Endothelial cell of umbilical vein (primary cell): ENCODE results near the gene TGM4. TPM values are rescaled to one million over a fixed set of nuclear protein-coding genes. Genes with fewer than 3 reads are reported as not detected.

Experiments used
- BruUV-seq: library from RNA; stranded (reverse); fragments of 400-500 nt; replicated peaks from 2 replicates; lab custom pipeline; 2021; lab: Mats Ljungman, UMichigan
- CTCF ChIA-PET: fragments of 300-600, 350-600 bp; sonication (Branson Sonifier 250); formaldehyde crosslinking; loops from one replicate; lab custom pipeline; 2021; ENCODE audit warnings: antibody characterized with exemption, inconsistent platforms; lab: Charles Lee
- POLR2A ChIA-PET: fragments of 300-600, 350-600 bp; sonication (Branson Sonifier 250); formaldehyde crosslinking; loops from one replicate; lab custom pipeline; 2021; ENCODE audit warnings: antibody characterized with exemption, inconsistent platforms; lab: Charles Lee
- DNase-seq: peaks from one replicate; pipeline ENCODE4 v3.0.0-alpha.2; 2011; ENCODE audit warnings: low read depth, low spot score
- FAIRE-seq: peaks from 2 replicates; lab custom pipeline; 2011; peaks lifted over from hg19 to GRCh38; lab: Jason Lieb, UNC
- H2AFZ ChIP-seq: 2 replicates; pipeline ENCODE4 v1.6.0; 2012; ENCODE audit warnings: low read depth, low read length, control low read depth, inconsistent platforms
- H3K27ac ChIP-seq: 2 replicates; pipeline ENCODE4 v1.5.1; 2011; ENCODE audit warnings: low read depth, mild to moderate bottlenecking, control low read depth, low read length, moderate library complexity; ENCODE audit not compliant: insufficient read depth
- H3K27me3 ChIP-seq, 2 experiments: 2 replicates each; pipeline versions ENCODE4 v1.6.0 to v1.6.1; 2011; ENCODE audit warnings: low read length in 2 of 2, mixed read lengths in 1 of 2; ENCODE audit not compliant: control insufficient read depth in 2 of 2, insufficient read depth in 2 of 2
- H3K36me3 ChIP-seq, 2 experiments: 2 replicates in 1 of 2; 3 replicates in 1 of 2; pipeline ENCODE4 v1.5.1; 2011; ENCODE audit warnings: low read length in 2 of 2, mild to moderate bottlenecking in 1 of 2, moderate library complexity in 1 of 2; ENCODE audit not compliant: control insufficient read depth in 2 of 2, insufficient read depth in 2 of 2; ENCODE audit errors: extremely low read depth in 1 of 2
- H3K4me1 ChIP-seq: 3 replicates; pipeline ENCODE4 v1.5.1; 2011; ENCODE audit warnings: mild to moderate bottlenecking, low read length; ENCODE audit not compliant: control insufficient read depth, insufficient read depth; ENCODE audit errors: extremely low read depth
- H3K4me2 ChIP-seq: 2 replicates; pipeline ENCODE4 v1.6.1; 2011; ENCODE audit warnings: low read length, control low read depth, mixed read lengths; ENCODE audit not compliant: insufficient read depth
- H3K4me3 ChIP-seq, 3 experiments: fragments of 200-600 bp in 1 of 3; sonication (generic), shearing (Covaris generic) in 1 of 3; replicated peaks in 1 of 3; 2 replicates each; pipeline ENCODE4 v1.5.1; 2011 to 2016; ENCODE audit warnings: control low read depth in 3 of 3, low read length in 3 of 3, mild to moderate bottlenecking in 2 of 3, inconsistent platforms in 1 of 3, low read depth in 1 of 3, moderate library complexity in 1 of 3; ENCODE audit not compliant: insufficient read depth in 1 of 3
- H3K79me2 ChIP-seq: 2 replicates; pipeline ENCODE4 v1.6.0; 2012; ENCODE audit warnings: low read length, inconsistent platforms; ENCODE audit not compliant: control insufficient read depth, insufficient read depth
- H3K9ac ChIP-seq: replicated peaks from 2 replicates; pipeline ENCODE3; 2011; ENCODE audit warnings: low read length, control low read depth; ENCODE audit not compliant: insufficient read depth; ENCODE audit errors: extremely low read depth
- H3K9me1 ChIP-seq: replicated peaks from 3 replicates; pipeline ENCODE4 v1.6.0; 2011; ENCODE audit warnings: mild to moderate bottlenecking, low read length; ENCODE audit not compliant: control insufficient read depth, insufficient read depth; ENCODE audit errors: extremely low read depth
- H3K9me3 ChIP-seq: replicated peaks from 2 replicates; pipeline ENCODE4 v1.5.1; 2012; ENCODE audit warnings: low read length, inconsistent platforms; ENCODE audit not compliant: control insufficient read depth, insufficient read depth
- H4K20me1 ChIP-seq: replicated peaks from 2 replicates; pipeline ENCODE3; 2011; ENCODE audit warnings: mild to moderate bottlenecking, low read length; ENCODE audit not compliant: control insufficient read depth, insufficient read depth; ENCODE audit errors: extremely low read depth
- FOS ChIP-seq: IDR thresholded peaks from 2 replicates; pipeline ENCODE4 v1.6.1; 2011; ENCODE audit warnings: mild to moderate bottlenecking, low read length, moderate library complexity, borderline replicate concordance; ENCODE audit not compliant: insufficient read depth
- GATA2 ChIP-seq: IDR thresholded peaks from 2 replicates; pipeline ENCODE4 v1.7.0; 2011; ENCODE audit warnings: low read depth, mild to moderate bottlenecking, moderate library complexity, mixed read lengths, low read length; ENCODE audit not compliant: insufficient read length, insufficient read depth
- JUN ChIP-seq: IDR thresholded peaks from 2 replicates; pipeline ENCODE4 v1.6.1; 2011; ENCODE audit warnings: borderline replicate concordance, low read depth; ENCODE audit not compliant: insufficient read length, insufficient read depth
- dilution Hi-C: fragments of 300-500 bp; cut with MboI; formaldehyde crosslinking; loops from one replicate; pipeline ENCODE4 v1.15.0; 2019; ENCODE audit warnings: low sequenced_read_pairs; ENCODE audit not compliant: extremely low pct_ligation_motif_present
- intact Hi-C: fragments of 100-400 bp; cut with micrococcal nuclease; formaldehyde crosslinking; loops from one replicate; pipeline ENCODE4 v1.10.0; 2022
- polyA plus RNA-seq, 4 experiments: library from polyadenylated mRNA; depleted of rRNA in 3 of 4; stranded (reverse) in 3 of 4; unstranded in 1 of 4; fragments of >200 nt; gene quantifications; 2 replicates each; pipeline versions ENCODE4 v1.2.1 to v1.2.3, GENCODE V29; 2011 to 2012; ENCODE audit warnings: missing spikeins in 1 of 4
- total RNA-seq: library from RNA; stranded (reverse); gene quantifications from 2 replicates; pipeline ENCODE4 v1.2.3, GENCODE V29; 2021
- TF ChIP-seq, protein P1 (sequence below), 2 donors: IDR thresholded peaks; 1 replicate in 1 of 2; 2 replicates in 1 of 2; pipeline ENCODE4 v1.5.1; 2011; ENCODE audit warnings: low read length in 2 of 2, mild to moderate bottlenecking in 2 of 2, moderate library complexity in 2 of 2, control low read depth in 1 of 2, inconsistent platforms in 1 of 2, low read depth in 1 of 2; ENCODE audit not compliant: insufficient read depth in 1 of 2; ENCODE audit errors: extremely low read depth in 1 of 2

The TGM4 gene
- total and polyA plus RNA-seq, 2 donors (not counting 3 experiments of a cell fraction or from before 2014, with no cell fraction given): 0.11 to 0.24 TPM

DNA sequence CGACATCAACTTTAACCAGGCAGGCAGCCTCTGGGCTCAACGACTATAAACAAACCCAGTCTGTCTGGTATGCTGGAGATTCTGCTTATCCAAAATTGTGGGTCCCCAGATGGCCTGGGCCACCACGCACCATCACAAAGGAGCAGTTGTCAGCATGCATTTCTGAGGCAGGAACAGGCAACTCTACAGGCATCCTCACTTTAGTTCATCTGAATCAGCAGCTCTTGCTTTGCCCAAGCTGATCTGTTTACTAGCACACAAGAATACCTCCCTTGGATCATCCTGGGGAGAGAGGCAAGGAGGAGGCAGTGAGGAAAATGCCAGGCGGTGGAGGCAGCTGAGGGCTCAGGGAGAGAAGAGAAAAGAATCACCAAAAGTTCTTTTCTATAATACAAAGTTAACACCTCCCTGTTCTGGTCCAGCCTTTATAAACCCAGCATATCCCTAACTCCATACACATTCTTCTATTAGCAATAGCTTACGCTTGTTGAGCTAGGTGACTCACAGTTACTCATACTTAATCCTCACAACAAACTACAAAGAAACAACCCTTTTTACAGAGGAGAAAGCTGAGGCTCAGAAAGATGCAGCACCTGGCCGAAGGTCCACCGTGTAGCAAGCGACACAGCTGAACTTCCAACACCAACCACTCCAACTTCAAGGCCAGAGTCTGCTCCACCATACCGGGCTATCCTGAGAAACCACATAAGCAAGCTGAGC is 68.0 kb downstream of the TGM4 start:
- ChIA-PET CTCF (interaction anchor here (0.5 to 0.7 kb wide), 2 partner anchors 13 to 27 kb away, joined by 3 read pairs; no protein-coding TSS in a partner anchor), POLR2A (no interaction called here)
- H3K27ac ChIP-seq: no peak overlapping the region
- intact Hi-C loops (no loop called here), dilution Hi-C loops (no loop called here)
- H3K79me2 ChIP-seq: no peaks in the 10 kb centered on the region
- H3K27me3 ChIP-seq: no peaks in the 10 kb centered on the region
- H3K9ac ChIP-seq: no peak overlapping the region
- no peaks in the 10 kb centered on the region for H3K9me3 ChIP-seq
- H3K36me3 ChIP-seq: peaks cover 2 to 9% of the 10 kb centered on the region in 2 experiments
- H4K20me1 ChIP-seq: no peaks in the 10 kb centered on the region
- H2AFZ ChIP-seq: no peak overlapping the region
- no peak overlapping the region for H3K4me3 ChIP-seq
- H3K4me2 ChIP-seq: no peak overlapping the region
- peak; percentile 33 for TF ChIP-seq JUN
- peak; percentile 64 for TF ChIP-seq FOS
- TF ChIP-seq GATA2: no peak
- TF ChIP-seq, protein P1, sequence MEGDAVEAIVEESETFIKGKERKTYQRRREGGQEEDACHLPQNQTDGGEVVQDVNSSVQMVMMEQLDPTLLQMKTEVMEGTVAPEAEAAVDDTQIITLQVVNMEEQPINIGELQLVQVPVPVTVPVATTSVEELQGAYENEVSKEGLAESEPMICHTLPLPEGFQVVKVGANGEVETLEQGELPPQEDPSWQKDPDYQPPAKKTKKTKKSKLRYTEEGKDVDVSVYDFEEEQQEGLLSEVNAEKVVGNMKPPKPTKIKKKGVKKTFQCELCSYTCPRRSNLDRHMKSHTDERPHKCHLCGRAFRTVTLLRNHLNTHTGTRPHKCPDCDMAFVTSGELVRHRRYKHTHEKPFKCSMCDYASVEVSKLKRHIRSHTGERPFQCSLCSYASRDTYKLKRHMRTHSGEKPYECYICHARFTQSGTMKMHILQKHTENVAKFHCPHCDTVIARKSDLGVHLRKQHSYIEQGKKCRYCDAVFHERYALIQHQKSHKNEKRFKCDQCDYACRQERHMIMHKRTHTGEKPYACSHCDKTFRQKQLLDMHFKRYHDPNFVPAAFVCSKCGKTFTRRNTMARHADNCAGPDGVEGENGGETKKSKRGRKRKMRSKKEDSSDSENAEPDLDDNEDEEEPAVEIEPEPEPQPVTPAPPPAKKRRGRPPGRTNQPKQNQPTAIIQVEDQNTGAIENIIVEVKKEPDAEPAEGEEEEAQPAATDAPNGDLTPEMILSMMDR (IDR thresholded peaks at IDR 0.05; ENCODE audit: extremely low read depth in 1 of 2, insufficient read depth in 1 of 2, low read depth in 1 of 2, low read length in 2 of 2): no peak
- DNase-seq: no peak
- H3K9me1 ChIP-seq: no peaks in the 10 kb centered on the region
- H3K4me1 ChIP-seq: no peaks in the 10 kb centered on the region
- no TSS peak for BruUV-seq
- no peak for FAIRE-seq
